Vagina (tissue), 2 donors: Measurements from ENCODE around the gene MRPS22. TPM values are rescaled to one million over a fixed set of nuclear protein-coding genes. Genes with fewer than 3 reads are reported as not detected.
A peak's percentile ranks its signal among the peaks of the same experiment; 100 is the strongest.

Experiments used
- DNase-seq, 2 donors: peaks; one replicate each; pipeline ENCODE4 v3.0.0-alpha.2; 2017; ENCODE audit errors: extremely low spot score in 2 of 2
- H3K27ac ChIP-seq: fragments of 200-600 bp; sonication (generic); one replicate; pipeline ENCODE4 v1.5.1; 2019
- H3K27me3 ChIP-seq: fragments of 200-600 bp; sonication (generic); one replicate; pipeline ENCODE4 v1.5.1; 2019
- H3K36me3 ChIP-seq, 2 donors: fragments of 200-600 bp; sonication (generic); one replicate each; pipeline ENCODE4 v1.5.1; 2017 to 2019
- H3K4me1 ChIP-seq: fragments of 200-600 bp; sonication (generic); one replicate; pipeline ENCODE4 v1.5.1; 2019
- H3K4me3 ChIP-seq, 2 donors: fragments of 200-600 bp; sonication (generic); 1 replicate in 1 of 2; 2 replicates in 1 of 2; pipeline ENCODE4 v1.5.1; 2016 to 2019
- H3K9me3 ChIP-seq: fragments of 200-600 bp; sonication (generic); one replicate; pipeline ENCODE4 v1.5.1; 2019
- POLR2A ChIP-seq, 2 donors: fragments of 450-650 bp; IDR thresholded peaks; one replicate each; pipeline ENCODE4 v1.6.1; 2017; ENCODE audit warnings: antibody characterized with exemption in 2 of 2, mild to moderate bottlenecking in 2 of 2, moderate library complexity in 2 of 2
- POLR2AphosphoS5 ChIP-seq, 2 donors: sonication (generic); formaldehyde crosslinking; IDR thresholded peaks; one replicate each; pipeline ENCODE4 v1.9.0; 2017; ENCODE audit warnings: antibody characterized with exemption in 2 of 2, mild to moderate bottlenecking in 2 of 2, low read depth in 1 of 2; ENCODE audit not compliant: insufficient read depth in 1 of 2
- intact Hi-C: fragments of 100-400 bp; cut with DNase I; formaldehyde crosslinking; loops from one replicate; pipeline ENCODE4 v1.15.1; 2023
- total RNA-seq: library from RNA; depleted of rRNA; stranded (reverse); fragments of >200 nt; gene quantifications from one replicate; pipeline ENCODE4 v1.2.3, GENCODE V29; 2016
- TF ChIP-seq, protein P1 (sequence below), 3 experiments: fragments of 450-650 bp in 2 of 3; fragments of 200-600 bp in 1 of 3; sonication (generic) in 1 of 3; IDR thresholded peaks; one replicate each; pipeline ENCODE4 v1.5.1; 2017 to 2019; ENCODE audit warnings: antibody characterized with exemption in 3 of 3, mild to moderate bottlenecking in 2 of 3, moderate library complexity in 2 of 3

Gene MRPS22
- total RNA-seq, 1 donor from 2014 or later = 45.7 TPM

GRCh38 chr3:139299261-139300132 lies 44.3 kb upstream of the MRPS22 start:
- DNase-seq = no peak
- Histone ChIP-seq H3K36me3 (no peaks in the 10 kb centered on the region), H3K4me3 (no peak overlapping the region), H3K9me3 (no peaks in the 10 kb centered on the region), H3K4me1 (peaks cover 7% of the 10 kb centered on the region), H3K27ac (no peak overlapping the region), H3K27me3 (no peaks in the 10 kb centered on the region)
- intact Hi-C loops = no loop called here
- TF ChIP-seq POLR2AphosphoS5 (IDR thresholded peaks at IDR 0.05; ENCODE audit: insufficient read depth in 1 of 2, low read depth in 1 of 2) (no peak), POLR2A (IDR thresholded peaks at IDR 0.05) (no peak)
- TF ChIP-seq, protein P1, sequence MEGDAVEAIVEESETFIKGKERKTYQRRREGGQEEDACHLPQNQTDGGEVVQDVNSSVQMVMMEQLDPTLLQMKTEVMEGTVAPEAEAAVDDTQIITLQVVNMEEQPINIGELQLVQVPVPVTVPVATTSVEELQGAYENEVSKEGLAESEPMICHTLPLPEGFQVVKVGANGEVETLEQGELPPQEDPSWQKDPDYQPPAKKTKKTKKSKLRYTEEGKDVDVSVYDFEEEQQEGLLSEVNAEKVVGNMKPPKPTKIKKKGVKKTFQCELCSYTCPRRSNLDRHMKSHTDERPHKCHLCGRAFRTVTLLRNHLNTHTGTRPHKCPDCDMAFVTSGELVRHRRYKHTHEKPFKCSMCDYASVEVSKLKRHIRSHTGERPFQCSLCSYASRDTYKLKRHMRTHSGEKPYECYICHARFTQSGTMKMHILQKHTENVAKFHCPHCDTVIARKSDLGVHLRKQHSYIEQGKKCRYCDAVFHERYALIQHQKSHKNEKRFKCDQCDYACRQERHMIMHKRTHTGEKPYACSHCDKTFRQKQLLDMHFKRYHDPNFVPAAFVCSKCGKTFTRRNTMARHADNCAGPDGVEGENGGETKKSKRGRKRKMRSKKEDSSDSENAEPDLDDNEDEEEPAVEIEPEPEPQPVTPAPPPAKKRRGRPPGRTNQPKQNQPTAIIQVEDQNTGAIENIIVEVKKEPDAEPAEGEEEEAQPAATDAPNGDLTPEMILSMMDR (IDR thresholded peaks at IDR 0.05) = no peak

DNA sequence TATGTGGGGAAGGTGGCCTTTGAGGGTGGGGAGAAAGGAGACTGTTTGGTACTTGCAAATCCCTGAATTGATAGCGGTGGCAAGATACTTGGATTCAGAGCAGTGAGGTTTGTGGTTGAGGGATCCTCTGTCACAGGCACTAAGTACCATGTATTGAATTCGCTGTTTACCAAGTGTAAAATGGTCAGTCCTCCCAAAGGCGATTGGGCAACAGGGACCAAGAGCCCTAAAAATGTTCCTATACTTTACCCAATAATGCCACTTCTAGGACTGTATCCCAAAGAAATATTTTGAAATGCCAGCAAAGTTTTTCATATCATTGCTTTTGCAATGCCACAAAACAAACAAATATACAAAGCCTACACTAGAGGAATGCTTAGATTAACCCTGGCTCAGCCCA lies 43.4 kb upstream of the MRPS22 start:
- no peak overlapping the region for H3K27ac ChIP-seq
- intact Hi-C loops = no loop called here
- no peaks in the 10 kb centered on the region for H3K9me3 ChIP-seq
- peaks cover 7% of the 10 kb centered on the region for H3K4me1 ChIP-seq
- no peak for DNase-seq
- TF ChIP-seq POLR2AphosphoS5 (IDR thresholded peaks at IDR 0.05; ENCODE audit: insufficient read depth in 1 of 2, low read depth in 1 of 2) = no peak
- TF ChIP-seq, protein P1 (IDR thresholded peaks at IDR 0.05) = no peak
- TF ChIP-seq POLR2A (IDR thresholded peaks at IDR 0.05) = no peak
- H3K36me3 ChIP-seq = no peaks in the 10 kb centered on the region
- no peaks in the 10 kb centered on the region for H3K27me3 ChIP-seq
- H3K4me3 ChIP-seq = no peak overlapping the region

DNA sequence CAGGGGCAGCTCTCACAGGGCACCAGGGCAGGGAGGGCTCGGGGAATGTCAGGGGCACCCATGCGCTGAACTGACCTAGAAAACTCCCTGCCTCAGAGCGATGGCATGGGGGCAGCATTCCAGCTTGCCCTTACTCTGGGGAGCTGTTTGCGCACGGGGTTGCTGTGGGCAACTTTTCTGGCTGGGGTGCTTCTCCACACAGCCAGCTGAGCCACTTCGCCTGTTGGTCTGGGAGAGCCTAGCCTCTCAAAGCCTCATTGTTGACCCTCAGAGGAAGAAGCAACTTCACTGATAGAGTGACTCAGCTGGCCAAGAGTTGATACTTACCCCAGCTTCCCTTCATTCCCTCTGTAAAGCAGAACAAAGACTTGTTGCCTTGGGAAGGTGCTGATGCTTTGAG lies 42.6 kb upstream of the MRPS22 start:
- peaks cover 7% of the 10 kb centered on the region for H3K4me1 ChIP-seq
- no peaks in the 10 kb centered on the region for H3K36me3 ChIP-seq
- no peak overlapping the region for H3K4me3 ChIP-seq
- DNase-seq = no peak
- no peaks in the 10 kb centered on the region for H3K9me3 ChIP-seq
- TF ChIP-seq POLR2AphosphoS5 (IDR thresholded peaks at IDR 0.05; ENCODE audit: insufficient read depth in 1 of 2, low read depth in 1 of 2) (no peak), POLR2A (IDR thresholded peaks at IDR 0.05) (no peak)
- TF ChIP-seq, protein P1 (IDR thresholded peaks at IDR 0.05) = no peak
- H3K27ac ChIP-seq = peak overlapping the region; percentile 60
- no peaks in the 10 kb centered on the region for H3K27me3 ChIP-seq
- intact Hi-C loops = no loop called here

DNA sequence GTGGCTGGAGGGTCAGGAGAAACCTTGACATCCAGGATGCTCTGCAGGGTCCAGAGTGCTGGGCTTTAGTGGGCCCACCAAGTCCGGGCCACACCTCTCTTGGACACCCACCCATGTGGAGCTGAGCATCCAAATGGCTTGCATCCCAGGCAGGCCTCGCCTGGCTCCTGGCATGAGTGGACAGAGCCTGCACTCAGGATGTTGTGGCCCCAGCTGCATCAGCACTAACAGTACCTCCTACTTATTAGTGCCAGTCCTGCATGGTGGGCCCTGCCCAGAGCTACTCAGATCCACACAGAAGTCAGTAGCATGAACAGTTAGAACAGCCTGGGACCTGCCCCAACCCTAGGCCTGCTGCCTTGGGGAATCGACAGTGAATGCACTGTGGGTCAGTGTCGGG lies 42.2 kb upstream of the MRPS22 start:
- H3K27me3 ChIP-seq = no peaks in the 10 kb centered on the region
- intact Hi-C loops = no loop called here
- H3K4me1 ChIP-seq = peaks cover 7% of the 10 kb centered on the region
- peak overlapping the region; percentile 60 for H3K27ac ChIP-seq
- H3K9me3 ChIP-seq = no peaks in the 10 kb centered on the region
- TF ChIP-seq, protein P1 (IDR thresholded peaks at IDR 0.05) = no peak
- no peak for TF ChIP-seq POLR2AphosphoS5 (IDR thresholded peaks at IDR 0.05; ENCODE audit: insufficient read depth in 1 of 2, low read depth in 1 of 2)
- TF ChIP-seq POLR2A (IDR thresholded peaks at IDR 0.05) = no peak
- DNase-seq = no peak
- no peak overlapping the region for H3K4me3 ChIP-seq
- H3K36me3 ChIP-seq = no peaks in the 10 kb centered on the region
